GM12874 (cell line): ENCODE measurements around the gene ARVCF.

Source experiments
- CTCF ChIP-seq: IDR thresholded peaks from 2 replicates; pipeline ENCODE4 v1.5.1; 2011; ENCODE audit warnings: low read depth, mild to moderate bottlenecking, control low read depth, low read length, moderate library complexity; ENCODE audit not compliant: insufficient read depth

Gene ARVCF

GRCh38 chr22:20015971-20016733, 471 bp downstream of the ARVCF start:
- no peak for TF ChIP-seq CTCF

GRCh38 chr22:20015187-20015625, 1.4 kb downstream of the ARVCF start:
- no peak for TF ChIP-seq CTCF

- TF ChIP-seq CTCF: no peak
Measured at GRCh38 chr22:20014526-20015186, 2.0 kb downstream of the ARVCF start.

GRCh38 chr22:20013382-20013871, 3.2 kb downstream of the ARVCF start:
- peak; percentile 75 for TF ChIP-seq CTCF

GRCh38 chr22:20012741-20013331, 3.8 kb downstream of the ARVCF start:
- no peak for TF ChIP-seq CTCF

- TF ChIP-seq CTCF: no peak
Measured at GRCh38 chr22:20011993-20012740, 4.5 kb downstream of the ARVCF start.
